HCT116 (cell line): ENCODE results near the gene AMN. TPM values are rescaled to one million over a fixed set of nuclear protein-coding genes. Genes with fewer than 3 reads are reported as not detected.
A peak's percentile ranks its signal among the peaks of the same experiment; 100 is the strongest.

ENCODE experiments used
- ATAC-seq: fragments of 200-7000 bp; cut with Tn5 transposase; 2 replicates; pipeline ENCODE4 v1.9.1; 2020; ENCODE audit warnings: mild to moderate bottlenecking, moderate library complexity
- BruUV-seq: library from RNA; stranded (reverse); fragments of 400-500 nt; replicated peaks from 2 replicates; lab custom pipeline; 2021; lab: Mats Ljungman, UMichigan
- CTCF ChIA-PET: fragments of 300-600 bp; sonication (Branson Sonifier 250); formaldehyde crosslinking; loops from one replicate; lab custom pipeline; 2021; ENCODE audit warnings: antibody characterized with exemption; lab: Charles Lee
- POLR2A ChIA-PET: fragments of 300-600, 350-600 bp; sonication (Branson Sonifier 250); formaldehyde crosslinking; loops from one replicate; lab custom pipeline; 2021; ENCODE audit warnings: antibody characterized with exemption; lab: Charles Lee
- RAD21 ChIA-PET, 2 experiments: fragments of 300-600 bp; sonication (Branson Sonifier 250); formaldehyde crosslinking; loops; one replicate each; lab custom pipeline; 2023; ENCODE audit warnings: low total read pairs in 2 of 2; ENCODE audit not compliant: uncharacterized antibody in 2 of 2, unreplicated experiment in 2 of 2, low non-redundant PET in 1 of 2; lab: Charles Lee
- DNase-seq: peaks from one replicate; pipeline ENCODE4 v3.0.0-alpha.2; 2010; ENCODE audit warnings: low read depth, low spot score
- H2AFZ ChIP-seq: fragments of 200-600 bp; shearing (Covaris generic), sonication (generic); 2 replicates; pipeline ENCODE4 v1.6.1; 2017; ENCODE audit warnings: low read depth, mixed run types, mixed read lengths, antibody characterized with exemption, low read length; ENCODE audit not compliant: poor library complexity, severe bottlenecking
- H3K27ac ChIP-seq: 2 replicates; pipeline ENCODE4 v1.5.1; 2012; ENCODE audit warnings: low read depth, low read length
- H3K27me3 ChIP-seq: fragments of 200-600 bp; sonication (generic); 2 replicates; pipeline ENCODE4 v1.6.1; 2016; ENCODE audit warnings: mixed run types, low read length, mixed read lengths; ENCODE audit not compliant: insufficient read depth
- H3K36me3 ChIP-seq, 2 experiments: fragments of 200-500 bp in 1 of 2; fragments of 200-600 bp in 1 of 2; sonication (Bioruptor generic) in 1 of 2; sonication (generic) in 1 of 2; 2 replicates each; pipeline versions ENCODE4 v1.5.1 to v1.6.1; 2014 to 2016; ENCODE audit warnings: low read length in 2 of 2, inconsistent platforms in 1 of 2, mixed read lengths in 1 of 2, mixed run types in 1 of 2; ENCODE audit not compliant: insufficient read depth in 2 of 2, control insufficient read depth in 1 of 2
- H3K4me1 ChIP-seq, 2 experiments: fragments of 200-600 bp in 1 of 2; sonication (generic) in 1 of 2; 2 replicates each; pipeline versions ENCODE4 v1.5.1 to v1.6.1; 2012 to 2017; ENCODE audit warnings: low read length in 2 of 2, inconsistent platforms in 1 of 2, mild to moderate bottlenecking in 1 of 2, mixed read lengths in 1 of 2, mixed run types in 1 of 2, moderate library complexity in 1 of 2; ENCODE audit not compliant: insufficient read depth in 2 of 2, control insufficient read depth in 1 of 2
- H3K4me2 ChIP-seq: fragments of 200-600 bp; sonication (generic); 2 replicates; pipeline ENCODE4 v1.6.1; 2017; ENCODE audit warnings: mixed run types, low read length, mixed read lengths
- H3K4me3 ChIP-seq, 2 experiments: fragments of 200-600 bp in 1 of 2; sonication (generic) in 1 of 2; replicated peaks in 1 of 2; 2 replicates each; pipeline ENCODE4 v1.5.1; 2011 to 2016; ENCODE audit warnings: low read length in 2 of 2, control low read depth in 1 of 2, low read depth in 1 of 2, mild to moderate bottlenecking in 1 of 2, mixed read lengths in 1 of 2, mixed run types in 1 of 2
- H3K79me2 ChIP-seq: fragments of 200-600 bp; sonication (generic); 2 replicates; pipeline ENCODE4 v1.6.1; 2017; ENCODE audit warnings: mild to moderate bottlenecking, mixed run types, low read length, moderate library complexity, mixed read lengths; ENCODE audit not compliant: insufficient read depth
- H3K9ac ChIP-seq: fragments of 200-600 bp; sonication (generic); 2 replicates; pipeline ENCODE4 v1.6.1; 2016; ENCODE audit warnings: low read length, mixed read lengths
- H3K9me2 ChIP-seq: fragments of 200-600 bp; sonication (generic), shearing (Covaris generic); 2 replicates; pipeline ENCODE4 v1.6.1; 2017; ENCODE audit warnings: mixed run types, mild to moderate bottlenecking, moderate library complexity; ENCODE audit not compliant: insufficient read depth
- H3K9me3 ChIP-seq, 2 experiments: fragments of 200-500 bp in 1 of 2; fragments of 200-600 bp in 1 of 2; sonication (Bioruptor generic) in 1 of 2; sonication (generic) in 1 of 2; 2 replicates each; pipeline ENCODE4 v1.6.1; 2014 to 2017; ENCODE audit warnings: low read length in 2 of 2, mixed read lengths in 2 of 2, inconsistent platforms in 1 of 2, low read depth in 1 of 2, mild to moderate bottlenecking in 1 of 2, mixed run types in 1 of 2, moderate library complexity in 1 of 2; ENCODE audit not compliant: control insufficient read depth in 1 of 2, insufficient read depth in 1 of 2
- H4K20me1 ChIP-seq: fragments of 200-600 bp; sonication (generic), shearing (Covaris generic); 2 replicates; pipeline ENCODE4 v1.6.1; 2017; ENCODE audit warnings: mixed run types, mild to moderate bottlenecking, moderate library complexity; ENCODE audit not compliant: insufficient read depth
- CBX3 ChIP-seq: IDR thresholded peaks from 2 replicates; pipeline ENCODE4 v1.6.1; 2012; ENCODE audit warnings: low read depth
- CEBPB ChIP-seq: IDR thresholded peaks from 2 replicates; pipeline ENCODE4 v1.6.1; 2012; ENCODE audit warnings: low read depth
- EGR1 ChIP-seq: IDR thresholded peaks from 2 replicates; pipeline ENCODE4 v1.6.1; 2012; ENCODE audit warnings: low read depth
- ELF1 ChIP-seq: IDR thresholded peaks from 2 replicates; pipeline ENCODE4 v1.6.1; 2012; ENCODE audit warnings: low read depth, borderline replicate concordance
- EZH2 ChIP-seq: fragments of 200-600 bp; sonication (generic); IDR thresholded peaks from 2 replicates; pipeline ENCODE4 v1.6.1; 2017; ENCODE audit warnings: antibody characterized with exemption, mixed run types
- FOSL1 ChIP-seq: IDR thresholded peaks from 2 replicates; pipeline ENCODE4 v1.6.1; 2012; ENCODE audit warnings: low read depth
- POLR2A ChIP-seq: IDR thresholded peaks from 2 replicates; pipeline ENCODE4 v1.7.0; 2011; ENCODE audit warnings: borderline replicate concordance; ENCODE audit not compliant: insufficient read depth, insufficient read length; ENCODE audit errors: extremely low read depth
- POLR2AphosphoS5 ChIP-seq: IDR thresholded peaks from 2 replicates; pipeline ENCODE4 v1.6.1; 2011; ENCODE audit warnings: mild to moderate bottlenecking, low read depth, low read length, moderate library complexity
- RAD21 ChIP-seq: IDR thresholded peaks from 2 replicates; pipeline ENCODE4 v1.6.1; 2012; ENCODE audit warnings: low read depth, mild to moderate bottlenecking
- SIN3A ChIP-seq: IDR thresholded peaks from 2 replicates; pipeline ENCODE4 v1.6.1; 2012; ENCODE audit warnings: low read depth
- TCF7L2 ChIP-seq: IDR thresholded peaks from 2 replicates; pipeline ENCODE4 v1.7.0; 2011; ENCODE audit warnings: borderline replicate concordance, inconsistent platforms; ENCODE audit not compliant: insufficient read depth, insufficient read length; ENCODE audit errors: extremely low read depth
- YY1 ChIP-seq: IDR thresholded peaks from 2 replicates; pipeline ENCODE4 v1.6.1; 2011; ENCODE audit warnings: low read length, low read depth, moderate library complexity, mild to moderate bottlenecking; ENCODE audit not compliant: insufficient replicate concordance; ENCODE audit errors: extremely low read depth
- ZFX ChIP-seq: fragments of 450-650 bp; IDR thresholded peaks from 2 replicates; pipeline ENCODE4 v1.6.1; 2017
- ZNF274 ChIP-seq: fragments of 200-500 bp; sonication (Bioruptor generic); IDR thresholded peaks from 2 replicates; pipeline ENCODE4 v1.6.1; 2014; ENCODE audit warnings: mild to moderate bottlenecking, low read depth, low read length, inconsistent platforms
- intact Hi-C: fragments of 100-400 bp; cut with micrococcal nuclease; formaldehyde crosslinking; loops from 2 replicates; pipeline ENCODE4 v1.10.0; 2022
- total RNA-seq: library from RNA; stranded (reverse); gene quantifications from one replicate; pipeline ENCODE4 v1.2.1, GENCODE V29; 2021; ENCODE audit not compliant: unreplicated experiment
- TF ChIP-seq, protein P1 (sequence below): IDR thresholded peaks from 2 replicates; pipeline ENCODE4 v1.6.1; 2012
- TF ChIP-seq, protein P2 (sequence below): IDR thresholded peaks from 2 replicates; pipeline ENCODE4 v1.6.1; 2012
- TF ChIP-seq, protein P3 (sequence below): IDR thresholded peaks from 2 replicates; pipeline ENCODE4 v1.6.1; 2011; ENCODE audit warnings: mild to moderate bottlenecking, low read length, moderate library complexity; ENCODE audit not compliant: insufficient replicate concordance; ENCODE audit errors: extremely low read depth

Gene AMN
- total RNA-seq, 1 experiment from 2014 or later: 5.7 TPM

DNA sequence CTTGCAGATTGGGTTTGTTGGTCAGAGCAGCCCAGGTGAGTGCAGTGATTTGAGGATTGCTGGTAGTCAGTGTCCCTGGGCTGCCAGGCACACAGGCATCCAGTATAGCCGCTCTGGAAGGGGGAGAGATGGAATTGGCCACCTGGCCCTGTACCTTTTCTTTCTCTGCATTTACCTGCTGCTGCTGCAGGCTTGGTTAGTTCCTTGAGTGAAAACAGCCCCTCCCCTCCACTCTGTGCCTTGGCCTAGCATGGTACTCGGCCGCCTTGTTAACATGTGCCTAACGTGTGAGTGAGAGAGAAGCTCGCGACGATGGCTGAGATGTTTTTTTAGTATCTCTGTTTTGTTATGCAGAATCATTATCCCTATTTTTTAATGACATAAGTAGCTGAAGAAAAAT is 49.3 kb upstream of the AMN start:
- H3K4me1 ChIP-seq: no peaks in the 10 kb centered on the region
- no TSS peak for BruUV-seq
- H3K79me2 ChIP-seq: 0 out of 2 replicates have a peak, but pooled peaks cover 6% of the 10 kb centered on the region
- DNase-seq (no peak), ATAC-seq (no peak)
- no peaks in the 10 kb centered on the region for H3K27me3 ChIP-seq
- H3K9me3 ChIP-seq: no peaks in the 10 kb centered on the region; a peak in 1 of 4 replicates
- no peak overlapping the region for H3K27ac ChIP-seq
- no peaks in the 10 kb centered on the region for H4K20me1 ChIP-seq
- no peak overlapping the region for H2AFZ ChIP-seq
- RAD21 ChIA-PET: no interaction called here
- no peaks in the 10 kb centered on the region for H3K9me2 ChIP-seq
- intact Hi-C loops: no loop called here
- H3K9ac ChIP-seq: no peak overlapping the region
- no peak overlapping the region for H3K4me2 ChIP-seq
- TF ChIP-seq CBX3: no peak
- no peak for TF ChIP-seq EGR1
- TF ChIP-seq, protein P1, sequence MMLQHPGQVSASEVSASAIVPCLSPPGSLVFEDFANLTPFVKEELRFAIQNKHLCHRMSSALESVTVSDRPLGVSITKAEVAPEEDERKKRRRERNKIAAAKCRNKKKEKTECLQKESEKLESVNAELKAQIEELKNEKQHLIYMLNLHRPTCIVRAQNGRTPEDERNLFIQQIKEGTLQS: no peak
- TF ChIP-seq EZH2: no peak
- no peak for TF ChIP-seq ELF1
- no peak for TF ChIP-seq POLR2A
- TF ChIP-seq YY1: no peak
- no peak for TF ChIP-seq ZFX
- TF ChIP-seq SIN3A: no peak
- TF ChIP-seq FOSL1: no peak
- TF ChIP-seq, protein P2, sequence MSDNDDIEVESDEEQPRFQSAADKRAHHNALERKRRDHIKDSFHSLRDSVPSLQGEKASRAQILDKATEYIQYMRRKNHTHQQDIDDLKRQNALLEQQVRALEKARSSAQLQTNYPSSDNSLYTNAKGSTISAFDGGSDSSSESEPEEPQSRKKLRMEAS: no peak
- TF ChIP-seq, all 23 proteins: peak for 0
- Histone ChIP-seq H3K36me3 (peaks cover 14 to 23% of the 10 kb centered on the region in 2 experiments; a peak in 3 of 4 replicates), H3K4me3 (no peak overlapping the region)
- ChIA-PET POLR2A (no interaction called here), CTCF (no interaction called here)

- no peak for ATAC-seq
- intact Hi-C loops: no loop called here
- TF ChIP-seq, protein P2: no peak
- no peak for TF ChIP-seq RAD21
- no peak for TF ChIP-seq ZFX
- TF ChIP-seq CBX3: no peak
- TF ChIP-seq EZH2: no peak
- TF ChIP-seq ELF1: no peak
- no peak for TF ChIP-seq YY1
- no peak for TF ChIP-seq TCF7L2
- TF ChIP-seq POLR2AphosphoS5: no peak
- TF ChIP-seq SIN3A: no peak
- TF ChIP-seq, protein P3, sequence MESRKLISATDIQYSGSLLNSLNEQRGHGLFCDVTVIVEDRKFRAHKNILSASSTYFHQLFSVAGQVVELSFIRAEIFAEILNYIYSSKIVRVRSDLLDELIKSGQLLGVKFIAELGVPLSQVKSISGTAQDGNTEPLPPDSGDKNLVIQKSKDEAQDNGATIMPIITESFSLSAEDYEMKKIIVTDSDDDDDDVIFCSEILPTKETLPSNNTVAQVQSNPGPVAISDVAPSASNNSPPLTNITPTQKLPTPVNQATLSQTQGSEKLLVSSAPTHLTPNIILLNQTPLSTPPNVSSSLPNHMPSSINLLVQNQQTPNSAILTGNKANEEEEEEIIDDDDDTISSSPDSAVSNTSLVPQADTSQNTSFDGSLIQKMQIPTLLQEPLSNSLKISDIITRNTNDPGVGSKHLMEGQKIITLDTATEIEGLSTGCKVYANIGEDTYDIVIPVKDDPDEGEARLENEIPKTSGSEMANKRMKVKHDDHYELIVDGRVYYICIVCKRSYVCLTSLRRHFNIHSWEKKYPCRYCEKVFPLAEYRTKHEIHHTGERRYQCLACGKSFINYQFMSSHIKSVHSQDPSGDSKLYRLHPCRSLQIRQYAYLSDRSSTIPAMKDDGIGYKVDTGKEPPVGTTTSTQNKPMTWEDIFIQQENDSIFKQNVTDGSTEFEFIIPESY: no peak
- TF ChIP-seq ZNF274: no peak
- no peak for TF ChIP-seq CEBPB
- ChIA-PET CTCF (no interaction called here), RAD21 (no interaction called here), POLR2A (no interaction called here)
- Histone ChIP-seq H3K4me3 (no peak overlapping the region), H3K27ac (no peak overlapping the region), H3K9me3 (no peaks in the 10 kb centered on the region; a peak in 1 of 4 replicates), H2AFZ (no peak overlapping the region), H3K9me2 (no peaks in the 10 kb centered on the region), H3K27me3 (no peaks in the 10 kb centered on the region), H4K20me1 (no peaks in the 10 kb centered on the region), H3K9ac (no peak overlapping the region), H3K4me2 (no peak overlapping the region), H3K36me3 (peaks cover 14 to 23% of the 10 kb centered on the region in 2 experiments; a peak in 3 of 4 replicates), H3K4me1 (no peaks in the 10 kb centered on the region), H3K79me2 (0 out of 2 replicates have a peak, but pooled peaks cover under 1% of the 10 kb centered on the region)
- no peak for DNase-seq
- TSS peak; percentile 20 for BruUV-seq
Observed at GRCh38 chr14:102873546-102874061, 48.9 kb upstream of the AMN start.
